ENCODE measurements around the gene BEGAIN. TPM values are rescaled to one million over a fixed set of nuclear protein-coding genes. Genes with fewer than 3 reads are reported as not detected.

Gene BEGAIN
- total and polyA plus RNA-seq, 2 of the 8 experiments (the other 6 are each of a cell fraction or from before 2014, with no cell fraction given): 2.9 to 3.0 TPM

GRCh38 chr14:100541621-100542560 lies 45.3 kb downstream of the BEGAIN start (continued):
- no peak for TF ChIP-seq CHD7 (IDR thresholded peaks at IDR 0.05; ENCODE audit: insufficient replicate concordance, low read length)

Measured in H1 (cell line).